Fibroblast of gingiva (primary cell): ENCODE data around the gene AGPAT2.

Experiments used
- DNase-seq: peaks from one replicate; pipeline ENCODE4 v3.0.0-alpha.2; 2011; ENCODE audit warnings: low read depth

Gene AGPAT2

GRCh38 chr9:136661641-136662325, 25.5 kb downstream of the AGPAT2 start:
- DNase-seq = no peak

- DNase-seq = no peak
Measured at GRCh38 chr9:136660971-136661550, 26.2 kb downstream of the AGPAT2 start.

GRCh38 chr9:136659861-136660784, 27.1 kb downstream of the AGPAT2 start:
- no peak for DNase-seq

GRCh38 chr9:136658849-136659535, 28.3 kb downstream of the AGPAT2 start:
- DNase-seq = no peak

GRCh38 chr9:136657974-136658848, 29.0 kb downstream of the AGPAT2 start:
- DNase-seq = no peak

- no peak for DNase-seq
Measured at GRCh38 chr9:136656795-136657611, 30.3 kb downstream of the AGPAT2 start.

GRCh38 chr9:136656183-136656738, 31.0 kb downstream of the AGPAT2 start:
- DNase-seq = no peak

GRCh38 chr9:136655536-136656182, 31.6 kb downstream of the AGPAT2 start:
- DNase-seq = no peak

- no peak for DNase-seq
Measured at GRCh38 chr9:136654820-136655535, 32.3 kb downstream of the AGPAT2 start.

GRCh38 chr9:136653323-136654079, 33.8 kb downstream of the AGPAT2 start:
- DNase-seq = no peak

- DNase-seq = no peak
Measured at GRCh38 chr9:136651860-136652259, 35.4 kb downstream of the AGPAT2 start.

GRCh38 chr9:136650648-136651047, 36.6 kb downstream of the AGPAT2 start:
- DNase-seq = no peak

- DNase-seq = no peak
Measured at GRCh38 chr9:136650021-136650420, 37.2 kb downstream of the AGPAT2 start.

GRCh38 chr9:136648751-136649150, 38.5 kb downstream of the AGPAT2 start:
- no peak for DNase-seq

- DNase-seq = no peak
Measured at GRCh38 chr9:136646827-136647711, 40.2 kb downstream of the AGPAT2 start.

- no peak for DNase-seq
Measured at GRCh38 chr9:136645903-136646754, 41.1 kb downstream of the AGPAT2 start.
